K562 (cell line): Measurements from ENCODE around the gene TRIM37. TPM values are rescaled to one million over a fixed set of nuclear protein-coding genes. Genes with fewer than 3 reads are reported as not detected.

Source experiments
- ATAC-seq: fragments of 200-7000 bp; cut with Tn5 transposase; 3 replicates; pipeline ENCODE4 v1.9.1; 2020; ENCODE audit warnings: moderate library complexity
- BruUV-seq: library from RNA; stranded (reverse); fragments of 400-500 nt; replicated peaks from 2 replicates; lab custom pipeline; 2021; lab: Mats Ljungman, UMichigan
- CTCF ChIA-PET: fragments of 300-600 bp; formaldehyde crosslinking; extraction: SDS; loops from one replicate; lab custom pipeline; 2021; ENCODE audit warnings: low intra/inter-chr PET ratio; lab: Yijun Ruan, JAX
- POLR2A ChIA-PET: fragments of 300-600, 350-650 bp; sonication (Branson Sonifier 250); formaldehyde crosslinking; extraction: SDS; loops from one replicate; lab custom pipeline; 2021; ENCODE audit warnings: antibody characterized with exemption, inconsistent platforms; lab: Yijun Ruan, JAX
- DNase-seq, 4 experiments: peaks; one replicate each; pipeline versions ENCODE4 v3.0.0 to v3.0.0-alpha.2; 2011 to 2018; ENCODE audit warnings: low spot score in 3 of 4, mixed read lengths in 3 of 4; ENCODE audit errors: extremely low read depth in 1 of 4
- FAIRE-seq: peaks from 2 replicates; lab custom pipeline; 2011; peaks lifted over from hg19 to GRCh38; lab: Jason Lieb, UNC
- H2AFZ ChIP-seq: 2 replicates; pipeline ENCODE4 v1.6.0; 2011; ENCODE audit warnings: low read depth, low read length, control low read depth, inconsistent platforms
- H3K27ac ChIP-seq: fragments of 200-600 bp; 3 replicates; pipeline ENCODE4 v1.8.0; 2011; ENCODE audit warnings: low read depth, mild to moderate bottlenecking, control low read depth, inconsistent platforms, low read length, moderate library complexity, mixed read lengths; ENCODE audit errors: extremely low read depth
- H3K27me3 ChIP-seq, 2 experiments: fragments of 300-600 bp in 1 of 2; 2 replicates in 1 of 2; 3 replicates in 1 of 2; pipeline versions ENCODE4 v1.6.0 to v1.8.0; 2011; ENCODE audit warnings: inconsistent platforms in 2 of 2, low read length in 2 of 2, mild to moderate bottlenecking in 1 of 2, mixed read lengths in 1 of 2, moderate library complexity in 1 of 2; ENCODE audit not compliant: control insufficient read depth in 2 of 2, insufficient read depth in 2 of 2
- H3K36me3 ChIP-seq: fragments of 300-600 bp; 3 replicates; pipeline ENCODE4 v1.8.0; 2011; ENCODE audit warnings: mild to moderate bottlenecking, low read length, inconsistent platforms; ENCODE audit not compliant: control insufficient read depth, insufficient read depth
- H3K4me1 ChIP-seq, 2 experiments: fragments of 200-600 bp in 1 of 2; replicated peaks in 1 of 2; 2 replicates in 1 of 2; 3 replicates in 1 of 2; pipeline versions ENCODE4 v1.5.1 to v1.8.0; 2011; ENCODE audit warnings: inconsistent platforms in 2 of 2, low read length in 2 of 2, mild to moderate bottlenecking in 1 of 2, mixed read lengths in 1 of 2, moderate library complexity in 1 of 2; ENCODE audit not compliant: control insufficient read depth in 2 of 2, insufficient read depth in 2 of 2
- H3K4me2 ChIP-seq: 2 replicates; pipeline ENCODE4 v1.6.1; 2011; ENCODE audit warnings: low read length, control low read depth, inconsistent platforms, mixed read lengths; ENCODE audit not compliant: insufficient read depth
- H3K4me3 ChIP-seq: fragments of 200-600 bp; sonication (generic), shearing (Covaris generic); 2 replicates; pipeline ENCODE4 v1.5.1; 2016; ENCODE audit warnings: control low read depth, inconsistent platforms
- H3K79me2 ChIP-seq: fragments of 200-600 bp; 3 replicates; pipeline ENCODE4 v1.8.0; 2011; ENCODE audit warnings: low read length, inconsistent platforms; ENCODE audit not compliant: control insufficient read depth, insufficient read depth
- H3K9ac ChIP-seq, 2 experiments: 2 replicates each; pipeline versions ENCODE4 v1.6.0 to v1.6.1; 2011; ENCODE audit warnings: low read depth in 2 of 2, low read length in 2 of 2, control low read depth in 1 of 2, inconsistent platforms in 1 of 2, mild to moderate bottlenecking in 1 of 2, mixed read lengths in 1 of 2; ENCODE audit not compliant: insufficient read depth in 1 of 2
- H3K9me1 ChIP-seq: one replicate; pipeline ENCODE4 v1.6.0; 2011; ENCODE audit warnings: inconsistent platforms, mild to moderate bottlenecking, low read length, moderate library complexity; ENCODE audit not compliant: control insufficient read depth, insufficient read depth
- H3K9me3 ChIP-seq: replicated peaks from 2 replicates; pipeline ENCODE4 v1.5.1; 2011; ENCODE audit warnings: low read depth, low read length, inconsistent platforms; ENCODE audit not compliant: control insufficient read depth, insufficient read depth
- H4K20me1 ChIP-seq: replicated peaks from 2 replicates; pipeline ENCODE4 v1.6.1; 2011; ENCODE audit warnings: low read length, inconsistent platforms, mixed read lengths; ENCODE audit not compliant: control insufficient read depth, insufficient read depth
- USF2 ChIP-seq: sonication (generic); formaldehyde crosslinking; IDR thresholded peaks from 2 replicates; pipeline ENCODE4 v1.5.0; 2020; ENCODE audit warnings: missing genetic modification reagents
- ZBTB11 ChIP-seq, 3 experiments: fragments of 200-800 bp in 1 of 3; fragments of 250-450 bp in 1 of 3; fragments of 450-650 bp in 1 of 3; sonication (Bioruptor Pico) in 1 of 3; sonication (Bioruptor generic) in 1 of 3; formaldehyde crosslinking in 1 of 3; IDR thresholded peaks; 2 replicates each; pipeline versions ENCODE4 v1.6.1 to v1.8.0; 2016 to 2022; ENCODE audit warnings: mild to moderate bottlenecking in 2 of 3, missing genetic modification characterization in 2 of 3, missing compliant biosample characterization in 1 of 3, moderate library complexity in 1 of 3
- WGBS: fragments of 100-300 bp; shearing (Covaris generic); methylation state at CpG from one replicate; pipeline ENCODE4 v1.1.6; 2016; ENCODE audit warnings: low coverage, mixed read lengths; ENCODE audit not compliant: insufficient coverage; ENCODE audit errors: missing lambda C conversion rate; 5-methylcytosine and 5-hydroxymethylcytosine counted together
- in situ Hi-C: fragments of 300-500 bp; cut with MboI; formaldehyde crosslinking; loops from 4 replicates; pipeline ENCODE4 v1.15.0; 2018; ENCODE audit warnings: inconsistent platforms, mixed read lengths
- intact Hi-C: fragments of 100-400 bp; cut with micrococcal nuclease; formaldehyde crosslinking; loops from 2 replicates; pipeline ENCODE4 v1.14.2; 2022
- microRNA counts: library from miRNA; unstranded; fragments of <30 nt; microRNA quantifications from one replicate; lab custom pipeline; 2016
- microRNA-seq: library from miRNA; unstranded; fragments of <30 nt; microRNA quantifications from one replicate; pipeline ENCODE4, GENCODE V29; 2018; ENCODE audit warnings: borderline microRNAs expressed
- polyA plus RNA-seq, 8 experiments: library from polyadenylated mRNA; depleted of rRNA in 4 of 8; stranded (reverse) in 5 of 8; unstranded in 3 of 8; fragments of >200 nt; fragmentation: Nextera tagmentation in 2 of 8; fragmentation: Illumina TruSeq in 1 of 8; extraction: Ambion mirVana in 2 of 8; extraction: Trizol in 1 of 8; gene quantifications; 2 replicates each; pipeline versions ENCODE4 v1.2.1 to v1.2.3, GENCODE V29; 2011 to 2014; ENCODE audit warnings: inconsistent platforms in 1 of 8, missing spikeins in 1 of 8
- small RNA-seq: library from RNA; depleted of rRNA; stranded (forward); fragments of <200 nt; gene quantifications from one replicate; pipeline ENCODE3, GENCODE V24; 2014
- total RNA-seq, 7 experiments: library from RNA; depleted of rRNA in 6 of 7; stranded (reverse); fragments of >200 nt in 6 of 7; fragmentation: Illumina TruSeq in 2 of 7; extraction: Trizol in 2 of 7; gene quantifications; 2 replicates each; pipeline versions ENCODE4 v1.2.1 to v1.2.3, GENCODE V29; 2011 to 2021; ENCODE audit warnings: low replicate concordance in 1 of 7

TRIM37 gene
- total and polyA plus RNA-seq, 9 of the 15 experiments (the other 6 are each of a cell fraction or from before 2014, with no cell fraction given) = 4.5 to 31.4 (median 23.8) TPM

GRCh38 chr17:58932956-58933355 is 173.7 kb downstream of the TRIM37 start:
- TF ChIP-seq USF2 (CRISPR knock-in tag) (no peak), ZBTB11 (CRISPR knock-in tag; IDR thresholded peaks at IDR 0.05) (peak in 1 of 3 experiments; percentile 45; a peak in 1 of 6 replicates)
- Histone ChIP-seq H2AFZ (no peak overlapping the region), H3K27me3 (no peaks in the 10 kb centered on the region), H3K9me1 (no peaks in the 10 kb centered on the region), H3K4me2 (no peak overlapping the region), H3K9ac (no peak overlapping the region), H3K9me3 (no peaks in the 10 kb centered on the region), H3K27ac (no peak overlapping the region), H3K4me1 (no peaks in the 10 kb centered on the region), H4K20me1 (no peaks in the 10 kb centered on the region), H3K4me3 (no peak overlapping the region), H3K79me2 (no peaks in the 10 kb centered on the region), H3K36me3 (no peaks in the 10 kb centered on the region)
- ATAC-seq (no peak), DNase-seq (no peak), FAIRE-seq (no peak)
- ChIA-PET CTCF (no interaction called here), POLR2A (interaction anchor here (0.6 to 1.1 kb wide), 2 partner anchors 9 to 19 kb away, joined by 3 to 4 read pairs; no protein-coding TSS in a partner anchor)
- WGBS = 54% methylated on average over 3 of the region's 3 CpGs
- in situ Hi-C loops (no loop called here), intact Hi-C loops (no loop called here)
- no TSS peak for BruUV-seq

MicroRNAs encoded within 50 kb of the gene (microRNA counts, 767-probe panel; counts per million panel counts)
- microRNA hsa-miR-301a-3p (lab: Ali Mortazavi, UCI) = 4,440 counts per million, percentile 85 among the panel's probes with 10 or more counts
- microRNA hsa-miR-454-3p (lab: Ali Mortazavi, UCI) = 3,621 counts per million, percentile 77 among the panel's probes with 10 or more counts

Small RNAs within 50 kb of the gene (microRNA-seq; reads per million reads assigned to microRNA genes)
- 205 reads per million, percentile 85 among the genes with 10 or more reads in this experiment for gene MIR301A
- gene MIR454 = 2,770 reads per million, percentile 96 among the genes with 10 or more reads in this experiment

Small RNAs within 50 kb of the gene (small RNA-seq; reads per million reads assigned to genes)
- gene MIR301A = 221 reads per million, percentile 99 among the genes with 10 or more reads in this experiment
- gene MIR454 = 47.5 reads per million, percentile 98 among the genes with 10 or more reads in this experiment
- gene RN7SL716P = not detected
- 0.26 reads per million for gene RNU2-58P

Other genes with a start within 250 kb of the TRIM37 start
- 101 and 156 TPM in 2 replicates for gene SKA2, start 48.3 kb upstream of the TRIM37 start, total RNA-seq (2014; rRNA removed)
- gene SKA2, start 48.3 kb upstream of the TRIM37 start, total RNA-seq (2014; rRNA removed; fragmentation: Illumina TruSeq; extraction: Trizol) = 133 and 167 TPM in 2 replicates
- 151 and 159 TPM in 2 replicates for gene SKA2, start 48.3 kb upstream of the TRIM37 start, total RNA-seq (2015; rRNA removed; fragmentation: Illumina TruSeq; extraction: Trizol)
- gene SKA2, start 48.3 kb upstream of the TRIM37 start, total RNA-seq (2021) = 74.5 and 78.4 TPM in 2 replicates
- 39.2 and 58.1 TPM in 2 replicates for gene SKA2, start 48.3 kb upstream of the TRIM37 start, polyA plus RNA-seq (2011; rRNA removed)
- gene SKA2, start 48.3 kb upstream of the TRIM37 start, polyA plus RNA-seq (2014; fragmentation: Illumina TruSeq; extraction: Trizol) = 140 and 183 TPM in 2 replicates
- gene SKA2, start 48.3 kb upstream of the TRIM37 start, polyA plus RNA-seq (2014; fragmentation: Nextera tagmentation; extraction: Ambion mirVana) = 10 to 100 TPM; 93.5 to 96.9 TPM
- 140 and 158 TPM in 2 replicates for gene SKA2, start 48.3 kb upstream of the TRIM37 start, polyA plus RNA-seq (2014; rRNA removed)
- gene PRR11, start 48.9 kb upstream of the TRIM37 start, total RNA-seq (2014; rRNA removed) = 13.3 and 15.4 TPM in 2 replicates
- gene PRR11, start 48.9 kb upstream of the TRIM37 start, total RNA-seq (2014; rRNA removed; fragmentation: Illumina TruSeq; extraction: Trizol) = 55.1 and 61.7 TPM in 2 replicates
- gene PRR11, start 48.9 kb upstream of the TRIM37 start, total RNA-seq (2015; rRNA removed; fragmentation: Illumina TruSeq; extraction: Trizol) = 45.0 and 50.3 TPM in 2 replicates
- 41.5 and 46.4 TPM in 2 replicates for gene PRR11, start 48.9 kb upstream of the TRIM37 start, total RNA-seq (2021)
- gene PRR11, start 48.9 kb upstream of the TRIM37 start, polyA plus RNA-seq (2011; rRNA removed) = 61.2 and 72.4 TPM in 2 replicates
- gene PRR11, start 48.9 kb upstream of the TRIM37 start, polyA plus RNA-seq (2014; fragmentation: Illumina TruSeq; extraction: Trizol) = 68.6 and 75.2 TPM in 2 replicates
- 10 to 100 TPM; 28.8 to 34.7 TPM for gene PRR11, start 48.9 kb upstream of the TRIM37 start, polyA plus RNA-seq (2014; fragmentation: Nextera tagmentation; extraction: Ambion mirVana)
- 32.7 and 44.3 TPM in 2 replicates for gene PRR11, start 48.9 kb upstream of the TRIM37 start, polyA plus RNA-seq (2014; rRNA removed)
- gene SMG8, start 103.2 kb upstream of the TRIM37 start, total RNA-seq (2014; rRNA removed) = 15.3 and 16.0 TPM in 2 replicates
- gene SMG8, start 103.2 kb upstream of the TRIM37 start, total RNA-seq (2014; rRNA removed; fragmentation: Illumina TruSeq; extraction: Trizol) = 21.9 and 22.1 TPM in 2 replicates
- gene SMG8, start 103.2 kb upstream of the TRIM37 start, total RNA-seq (2015; rRNA removed; fragmentation: Illumina TruSeq; extraction: Trizol) = 26.0 and 26.4 TPM in 2 replicates
- gene SMG8, start 103.2 kb upstream of the TRIM37 start, total RNA-seq (2021) = 18.3 and 19.2 TPM in 2 replicates
- gene SMG8, start 103.2 kb upstream of the TRIM37 start, polyA plus RNA-seq (2011; rRNA removed) = 23.1 and 27.9 TPM in 2 replicates
- gene SMG8, start 103.2 kb upstream of the TRIM37 start, polyA plus RNA-seq (2014; fragmentation: Illumina TruSeq; extraction: Trizol) = 18.0 and 23.0 TPM in 2 replicates
- gene SMG8, start 103.2 kb upstream of the TRIM37 start, polyA plus RNA-seq (2014; fragmentation: Nextera tagmentation; extraction: Ambion mirVana) = 1 to 10 TPM; 3.5 to 5.1 TPM
- 13.9 and 15.4 TPM in 2 replicates for gene SMG8, start 103.2 kb upstream of the TRIM37 start, polyA plus RNA-seq (2014; rRNA removed)
- 5.7 and 7.9 TPM in 2 replicates for gene GDPD1, start 113.6 kb upstream of the TRIM37 start, total RNA-seq (2014; rRNA removed)
- gene GDPD1, start 113.6 kb upstream of the TRIM37 start, total RNA-seq (2014; rRNA removed; fragmentation: Illumina TruSeq; extraction: Trizol) = 14.8 and 15.1 TPM in 2 replicates
- gene GDPD1, start 113.6 kb upstream of the TRIM37 start, total RNA-seq (2015; rRNA removed; fragmentation: Illumina TruSeq; extraction: Trizol) = 9.2 and 9.5 TPM in 2 replicates
- gene GDPD1, start 113.6 kb upstream of the TRIM37 start, total RNA-seq (2021) = 9.3 and 11.0 TPM in 2 replicates
- gene GDPD1, start 113.6 kb upstream of the TRIM37 start, polyA plus RNA-seq (2011; rRNA removed) = 11.3 and 15.2 TPM in 2 replicates
- 13.2 and 14.7 TPM in 2 replicates for gene GDPD1, start 113.6 kb upstream of the TRIM37 start, polyA plus RNA-seq (2014; fragmentation: Illumina TruSeq; extraction: Trizol)
- gene GDPD1, start 113.6 kb upstream of the TRIM37 start, polyA plus RNA-seq (2014; fragmentation: Nextera tagmentation; extraction: Ambion mirVana) = 1 to 10 TPM; 7.8 to 8.1 TPM
- 7.7 and 9.4 TPM in 2 replicates for gene GDPD1, start 113.6 kb upstream of the TRIM37 start, polyA plus RNA-seq (2014; rRNA removed)
- gene YPEL2, start 224.8 kb upstream of the TRIM37 start, total RNA-seq (2014; rRNA removed) = 0.14 and 1.1 TPM in 2 replicates
- gene YPEL2, start 224.8 kb upstream of the TRIM37 start, total RNA-seq (2014; rRNA removed; fragmentation: Illumina TruSeq; extraction: Trizol) = 0.47 and 0.57 TPM in 2 replicates
- 0.33 and 0.38 TPM in 2 replicates for gene YPEL2, start 224.8 kb upstream of the TRIM37 start, total RNA-seq (2015; rRNA removed; fragmentation: Illumina TruSeq; extraction: Trizol)
- gene YPEL2, start 224.8 kb upstream of the TRIM37 start, total RNA-seq (2021) = 0.54 and 0.71 TPM in 2 replicates
- 2.4 and 3.2 TPM in 2 replicates for gene YPEL2, start 224.8 kb upstream of the TRIM37 start, polyA plus RNA-seq (2011; rRNA removed)
- gene YPEL2, start 224.8 kb upstream of the TRIM37 start, polyA plus RNA-seq (2014; fragmentation: Illumina TruSeq; extraction: Trizol) = 0.61 and 0.83 TPM in 2 replicates
- gene YPEL2, start 224.8 kb upstream of the TRIM37 start, polyA plus RNA-seq (2014; fragmentation: Nextera tagmentation; extraction: Ambion mirVana) = under 1 TPM; 0.11 to 0.13 TPM
- 0.59 and 0.68 TPM in 2 replicates for gene YPEL2, start 224.8 kb upstream of the TRIM37 start, polyA plus RNA-seq (2014; rRNA removed)